ENCODE results near the gene TLCD2. TPM values are rescaled to one million over a fixed set of nuclear protein-coding genes. Genes with fewer than 3 reads are reported as not detected.
"Not testable (repeated sequence)": the region's sequence is repeated elsewhere in the genome, so short reads cannot be mapped to it uniquely, and the experiment has no call there.

TLCD2 gene
- total RNA-seq, 3 donors from 2014 or later, result 29.0 to 45.6 (median 37.6) TPM

DNA sequence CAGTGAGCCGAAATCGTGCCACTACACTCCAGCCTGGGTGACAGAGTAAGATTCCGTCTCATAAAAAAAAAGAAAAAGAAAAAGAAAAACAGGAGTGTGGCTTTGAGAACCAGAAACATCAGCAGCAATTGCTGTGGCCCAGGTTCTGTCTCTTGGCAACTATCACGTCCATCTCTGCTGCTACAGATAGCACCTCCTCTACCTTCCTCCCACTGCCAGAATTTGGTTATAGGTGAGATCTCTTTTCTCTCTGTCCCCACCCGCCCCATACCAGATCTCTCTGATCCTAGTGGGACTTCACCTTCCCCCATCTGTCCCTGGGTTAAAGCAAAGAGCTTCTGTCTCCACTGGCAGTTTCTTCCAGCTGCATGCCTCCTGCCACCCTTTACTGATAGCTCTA, 3.1 kb downstream of the TLCD2 start:
- no peak for DNase-seq
- TF ChIP-seq CTCF (IDR thresholded peaks at IDR 0.05), result no peak
- no peak overlapping the region for H3K4me3 ChIP-seq
- peaks cover 6% of the 10 kb centered on the region for H3K36me3 ChIP-seq (ENCODE audit: low read depth)
- ATAC-seq, result no peak
- H3K4me1 ChIP-seq (ENCODE audit: low read depth), result peaks cover 9% of the 10 kb centered on the region
- H3K9me3 ChIP-seq, result no peaks in the 10 kb centered on the region
- intact Hi-C loops (cut with DNase I, micrococcal nuclease), result no loop called here

- DNase-seq (no peak), ATAC-seq (no peak)
- Histone ChIP-seq H3K9me3 (no peaks in the 10 kb centered on the region), H3K36me3 (ENCODE audit: low read depth) (no peaks in the 10 kb centered on the region), H3K4me1 (ENCODE audit: low read depth) (no peaks in the 10 kb centered on the region), H3K4me3 (no peak overlapping the region)
- intact Hi-C loops (cut with DNase I, micrococcal nuclease), result no loop called here
- TF ChIP-seq CTCF (IDR thresholded peaks at IDR 0.05), result no peak
These were observed 5.2 kb downstream of the TLCD2 start for GRCh38 chr17:1705004-1705403.

DNA sequence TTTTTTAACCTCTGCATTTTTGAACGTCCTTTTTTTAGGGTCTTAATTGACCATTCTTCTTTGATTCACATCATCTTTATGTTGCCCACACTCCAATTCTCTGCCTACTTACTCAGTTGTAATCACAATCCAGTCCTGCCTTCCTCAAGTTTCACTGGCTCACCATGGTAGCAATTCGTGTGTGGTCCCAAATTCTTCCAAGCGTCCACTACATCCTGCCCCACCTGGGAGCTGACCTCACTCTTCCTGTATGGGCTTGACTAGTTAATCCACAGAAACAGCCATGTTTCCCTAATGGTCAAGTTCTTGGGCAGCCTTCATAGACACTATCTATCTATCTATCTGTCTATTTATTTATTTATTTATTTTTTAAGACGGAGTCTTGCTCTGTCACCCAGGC, 7.1 kb downstream of the TLCD2 start:
- H3K36me3 ChIP-seq (ENCODE audit: low read depth), result no peaks in the 10 kb centered on the region
- H3K4me1 ChIP-seq (ENCODE audit: low read depth), result no peaks in the 10 kb centered on the region
- H3K9me3 ChIP-seq, result no peaks in the 10 kb centered on the region
- H3K4me3 ChIP-seq, result no peak overlapping the region
- intact Hi-C loops (cut with DNase I, micrococcal nuclease), result no loop called here
- TF ChIP-seq CTCF (IDR thresholded peaks at IDR 0.05), result no peak
- DNase-seq (no peak), ATAC-seq (no peak)

GRCh38 chr17:1699891-1700290, 10.3 kb downstream of the TLCD2 start:
- H3K9me3 ChIP-seq; DNase-seq; H3K4me1 ChIP-seq (ENCODE audit: low read depth); H3K4me3 ChIP-seq; H3K36me3 ChIP-seq (ENCODE audit: low read depth); ATAC-seq; intact Hi-C loops (cut with DNase I, micrococcal nuclease): not testable (repeated sequence)

DNA sequence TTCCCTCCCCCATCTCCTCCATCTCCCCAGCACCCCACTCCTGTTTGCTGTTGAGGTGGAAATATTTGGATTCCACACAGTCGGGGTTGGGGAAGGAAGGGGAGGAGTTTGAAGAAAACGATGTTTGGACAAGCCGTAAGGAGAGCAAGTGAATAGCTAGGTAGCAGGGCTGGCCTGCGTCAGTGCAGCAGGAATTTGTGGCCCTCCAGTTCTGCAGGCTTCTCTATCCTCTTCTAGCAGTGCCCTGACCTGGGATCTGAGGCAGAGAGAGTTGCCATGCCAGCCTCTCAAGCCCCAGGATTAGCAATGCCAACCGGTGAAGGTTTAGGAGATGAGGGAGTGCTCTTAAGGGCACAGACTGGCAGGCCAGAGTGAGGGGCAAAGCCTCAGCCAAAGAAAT, 12.5 kb downstream of the TLCD2 start:
- DNase-seq (no peak), ATAC-seq (no peak)
- H3K4me1 ChIP-seq (ENCODE audit: low read depth), result no peaks in the 10 kb centered on the region
- H3K9me3 ChIP-seq, result no peaks in the 10 kb centered on the region
- intact Hi-C loops (cut with DNase I, micrococcal nuclease), result no loop called here
- H3K36me3 ChIP-seq (ENCODE audit: low read depth), result no peaks in the 10 kb centered on the region
- H3K4me3 ChIP-seq, result no peak overlapping the region
- no peak for TF ChIP-seq CTCF (IDR thresholded peaks at IDR 0.05)

DNA sequence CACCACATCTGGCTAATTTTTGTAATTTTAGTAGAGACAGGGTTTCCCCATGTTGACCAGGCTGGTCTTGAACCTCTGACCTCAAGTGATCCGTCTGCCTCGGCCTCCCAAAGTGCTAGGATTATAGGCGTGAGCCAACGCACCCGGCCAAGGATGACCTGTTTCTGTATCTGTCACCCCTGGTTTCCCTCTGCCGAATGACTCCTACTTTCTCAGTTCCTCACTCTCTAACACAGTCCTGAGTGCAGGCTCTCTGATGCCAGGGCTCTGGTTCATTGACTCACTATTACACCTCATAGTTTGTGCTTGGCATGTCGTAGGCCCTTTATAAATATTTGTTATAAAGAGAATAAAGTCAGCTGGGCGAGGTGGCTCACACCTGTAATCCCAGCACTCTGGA, 14.8 kb downstream of the TLCD2 start:
- no peak for DNase-seq
- TF ChIP-seq CTCF (IDR thresholded peaks at IDR 0.05), result no peak
- ATAC-seq, result no peak
- Histone ChIP-seq H3K9me3 (no peaks in the 10 kb centered on the region), H3K36me3 (ENCODE audit: low read depth) (no peaks in the 10 kb centered on the region), H3K4me3 (no peak overlapping the region), H3K4me1 (ENCODE audit: low read depth) (no peaks in the 10 kb centered on the region)
- intact Hi-C loops (cut with DNase I, micrococcal nuclease), result no loop called here
